Sigmoid colon (tissue), 7 donors: ENCODE data around the gene HLA-DQA1. TPM values are rescaled to one million over a fixed set of nuclear protein-coding genes. Genes with fewer than 3 reads are reported as not detected.

ENCODE experiments used
- DNase-seq: peaks from one replicate; pipeline ENCODE4 v3.0.0-alpha.2; 2019
- H3K27ac ChIP-seq, 4 donors: fragments of 200-600 bp; sonication (generic); one replicate each; pipeline ENCODE4 v1.5.1; 2016 to 2019; ENCODE audit warnings: mild to moderate bottlenecking in 1 of 4
- H3K27me3 ChIP-seq, 3 donors: fragments of 200-600 bp; sonication (generic); one replicate each; pipeline ENCODE4 v1.5.1; 2019; ENCODE audit warnings: mild to moderate bottlenecking in 1 of 3
- H3K36me3 ChIP-seq, 4 donors: fragments of 200-600 bp; sonication (generic); one replicate each; pipeline ENCODE4 v1.5.1; 2016 to 2019
- H3K4me1 ChIP-seq, 4 donors: fragments of 200-600 bp; sonication (generic); one replicate each; pipeline ENCODE4 v1.5.1; 2017 to 2019
- H3K4me3 ChIP-seq, 4 donors: fragments of 200-600 bp; sonication (generic); one replicate each; pipeline ENCODE4 v1.5.1; 2017 to 2019; ENCODE audit warnings: mild to moderate bottlenecking in 2 of 4, moderate library complexity in 1 of 4
- H3K9me3 ChIP-seq, 4 donors: fragments of 200-600 bp in 3 of 4; sonication (generic) in 3 of 4; one replicate each; pipeline versions ENCODE4 v1.5.1 to v1.6.1; 2013 to 2019
- EP300 ChIP-seq, 4 donors: sonication (generic); formaldehyde crosslinking; IDR thresholded peaks; one replicate each; pipeline ENCODE4 v1.6.1; 2017; ENCODE audit warnings: antibody characterized with exemption in 4 of 4
- POLR2A ChIP-seq, 2 donors: fragments of 450-650 bp; IDR thresholded peaks; one replicate each; pipeline ENCODE4 v1.6.1; 2016; ENCODE audit warnings: antibody characterized with exemption in 2 of 2, mild to moderate bottlenecking in 2 of 2, moderate library complexity in 2 of 2
- POLR2AphosphoS5 ChIP-seq, 4 donors: sonication (generic); formaldehyde crosslinking; IDR thresholded peaks; one replicate each; pipeline ENCODE4 v1.6.1; 2017; ENCODE audit warnings: antibody characterized with exemption in 4 of 4
- WGBS, 2 donors: extraction: QIAGEN DNeasy Blood & Tissue Kit; methylation state at CpG; one replicate each; pipeline ENCODE4 v1.1.7; 2013; 5-methylcytosine and 5-hydroxymethylcytosine counted together
- intact Hi-C: fragments of 100-400 bp; cut with DNase I; formaldehyde crosslinking; loops from one replicate; pipeline ENCODE4 v1.15.1; 2023
- polyA plus RNA-seq, 3 donors: library from polyadenylated mRNA; stranded (reverse); fragments of 200-250 nt; gene quantifications; one replicate each; pipeline ENCODE4 v1.2.3, GENCODE V29; 2013
- total RNA-seq, 4 donors: library from RNA; depleted of rRNA; stranded (reverse); fragments of >200 nt; gene quantifications; one replicate each; pipeline ENCODE4 v1.1.0, GENCODE V29; 2016
- TF ChIP-seq, protein P1 (sequence below), 4 experiments: fragments of 450-650 bp in 3 of 4; fragments of 200-600 bp in 1 of 4; IDR thresholded peaks; one replicate each; pipeline ENCODE4 v1.5.1; 2016 to 2019; ENCODE audit warnings: antibody characterized with exemption in 4 of 4, mild to moderate bottlenecking in 3 of 4, moderate library complexity in 2 of 4
- donor health status: healthy with polysubstance abuse.
- donor health status: Bipolar disorder and iron deficiency.
- donor health status: healthy.

Gene HLA-DQA1
- total and polyA plus RNA-seq, 7 donors, result 0.16 to 250 (median 9.5) TPM

DNA sequence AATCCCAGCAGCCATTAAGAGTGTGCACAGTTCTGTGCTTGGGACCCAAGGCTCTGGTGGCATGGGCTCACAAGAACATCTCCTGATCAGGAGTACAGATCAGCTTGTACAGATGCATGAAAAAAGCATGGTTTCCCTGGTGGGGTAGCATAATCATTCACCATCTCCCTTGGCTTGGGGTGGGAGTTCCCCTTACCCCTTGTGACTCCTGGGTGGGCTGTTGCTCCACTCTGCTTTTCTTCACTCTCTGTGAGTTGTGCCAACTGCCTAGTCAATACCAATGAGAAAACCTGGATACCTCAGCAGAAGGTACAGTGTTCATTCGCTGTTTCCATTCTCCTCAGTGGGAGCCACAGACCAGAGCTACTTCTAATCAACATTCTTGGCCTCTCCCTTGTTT is 42.8 kb downstream of the HLA-DQA1 start:
- Histone ChIP-seq H3K9me3 (peaks cover 0 to 4% (median 0%) of the 10 kb centered on the region in 4 donors), H3K27ac (no peak overlapping the region), H3K4me3 (no peak overlapping the region), H3K36me3 (no peaks in the 10 kb centered on the region), H3K27me3 (peaks cover 0 to 2% (median 0%) of the 10 kb centered on the region in 3 donors), H3K4me1 (no peaks in the 10 kb centered on the region)
- no peak for TF ChIP-seq EP300 (IDR thresholded peaks at IDR 0.05)
- no peak for TF ChIP-seq POLR2A (IDR thresholded peaks at IDR 0.05)
- no peak for TF ChIP-seq POLR2AphosphoS5 (IDR thresholded peaks at IDR 0.05)
- TF ChIP-seq, protein P1, sequence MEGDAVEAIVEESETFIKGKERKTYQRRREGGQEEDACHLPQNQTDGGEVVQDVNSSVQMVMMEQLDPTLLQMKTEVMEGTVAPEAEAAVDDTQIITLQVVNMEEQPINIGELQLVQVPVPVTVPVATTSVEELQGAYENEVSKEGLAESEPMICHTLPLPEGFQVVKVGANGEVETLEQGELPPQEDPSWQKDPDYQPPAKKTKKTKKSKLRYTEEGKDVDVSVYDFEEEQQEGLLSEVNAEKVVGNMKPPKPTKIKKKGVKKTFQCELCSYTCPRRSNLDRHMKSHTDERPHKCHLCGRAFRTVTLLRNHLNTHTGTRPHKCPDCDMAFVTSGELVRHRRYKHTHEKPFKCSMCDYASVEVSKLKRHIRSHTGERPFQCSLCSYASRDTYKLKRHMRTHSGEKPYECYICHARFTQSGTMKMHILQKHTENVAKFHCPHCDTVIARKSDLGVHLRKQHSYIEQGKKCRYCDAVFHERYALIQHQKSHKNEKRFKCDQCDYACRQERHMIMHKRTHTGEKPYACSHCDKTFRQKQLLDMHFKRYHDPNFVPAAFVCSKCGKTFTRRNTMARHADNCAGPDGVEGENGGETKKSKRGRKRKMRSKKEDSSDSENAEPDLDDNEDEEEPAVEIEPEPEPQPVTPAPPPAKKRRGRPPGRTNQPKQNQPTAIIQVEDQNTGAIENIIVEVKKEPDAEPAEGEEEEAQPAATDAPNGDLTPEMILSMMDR (IDR thresholded peaks at IDR 0.05), result no peak
- intact Hi-C loops, result no loop called here
- WGBS, 2 donors, result 90 to 97% methylated on average over 1 of the region's 1 CpG
- no peak for DNase-seq

- Histone ChIP-seq H3K36me3 (no peaks in the 10 kb centered on the region), H3K27ac (no peak overlapping the region), H3K27me3 (peaks cover 0 to 6% (median 4%) of the 10 kb centered on the region in 3 donors), H3K4me1 (no peaks in the 10 kb centered on the region), H3K9me3 (no peaks in the 10 kb centered on the region), H3K4me3 (no peak overlapping the region)
- 88% methylated on average over 3 of the region's 3 CpGs for WGBS, 2 donors
- no peak for DNase-seq
- TF ChIP-seq POLR2AphosphoS5 (IDR thresholded peaks at IDR 0.05), result no peak
- no peak for TF ChIP-seq EP300 (IDR thresholded peaks at IDR 0.05)
- TF ChIP-seq, protein P1 (IDR thresholded peaks at IDR 0.05), result no peak
- no peak for TF ChIP-seq POLR2A (IDR thresholded peaks at IDR 0.05)
- intact Hi-C loops, result no loop called here
These were observed 47.0 kb downstream of the HLA-DQA1 start for GRCh38 chr6:32684246-32684645.

DNA sequence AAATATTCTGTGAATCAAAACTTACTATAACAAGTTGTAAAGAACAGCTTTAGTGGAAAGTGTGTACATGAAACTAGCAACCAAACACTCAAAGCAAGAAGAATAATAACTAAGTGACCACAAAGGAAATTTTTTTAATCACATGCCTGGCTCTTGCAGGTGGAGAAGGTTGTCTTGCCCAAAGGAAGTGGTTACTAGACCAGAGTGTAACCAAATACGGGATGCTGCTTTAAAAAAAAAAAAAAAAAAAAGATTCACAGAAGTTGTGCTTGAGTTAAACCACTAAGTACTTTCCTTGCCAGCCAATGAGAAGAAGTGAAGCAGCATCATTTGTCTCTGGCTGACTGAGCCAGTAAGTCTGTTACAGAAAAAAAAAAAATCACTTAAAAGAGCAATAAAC is 48.4 kb downstream of the HLA-DQA1 start:
- no peaks in the 10 kb centered on the region for H3K36me3 ChIP-seq
- H3K27ac ChIP-seq, result no peak overlapping the region
- TF ChIP-seq, protein P1 (IDR thresholded peaks at IDR 0.05), result no peak
- TF ChIP-seq EP300 (IDR thresholded peaks at IDR 0.05) (no peak), POLR2A (IDR thresholded peaks at IDR 0.05) (no peak), POLR2AphosphoS5 (IDR thresholded peaks at IDR 0.05) (no peak)
- intact Hi-C loops, result no loop called here
- peaks cover 0 to 6% (median 4%) of the 10 kb centered on the region in 3 donors for H3K27me3 ChIP-seq
- no peak for DNase-seq
- 13 to 36% methylated on average over 1 of the region's 1 CpG for WGBS, 2 donors
- H3K9me3 ChIP-seq, result no peaks in the 10 kb centered on the region
- no peak overlapping the region for H3K4me3 ChIP-seq
- no peaks in the 10 kb centered on the region for H3K4me1 ChIP-seq

DNA sequence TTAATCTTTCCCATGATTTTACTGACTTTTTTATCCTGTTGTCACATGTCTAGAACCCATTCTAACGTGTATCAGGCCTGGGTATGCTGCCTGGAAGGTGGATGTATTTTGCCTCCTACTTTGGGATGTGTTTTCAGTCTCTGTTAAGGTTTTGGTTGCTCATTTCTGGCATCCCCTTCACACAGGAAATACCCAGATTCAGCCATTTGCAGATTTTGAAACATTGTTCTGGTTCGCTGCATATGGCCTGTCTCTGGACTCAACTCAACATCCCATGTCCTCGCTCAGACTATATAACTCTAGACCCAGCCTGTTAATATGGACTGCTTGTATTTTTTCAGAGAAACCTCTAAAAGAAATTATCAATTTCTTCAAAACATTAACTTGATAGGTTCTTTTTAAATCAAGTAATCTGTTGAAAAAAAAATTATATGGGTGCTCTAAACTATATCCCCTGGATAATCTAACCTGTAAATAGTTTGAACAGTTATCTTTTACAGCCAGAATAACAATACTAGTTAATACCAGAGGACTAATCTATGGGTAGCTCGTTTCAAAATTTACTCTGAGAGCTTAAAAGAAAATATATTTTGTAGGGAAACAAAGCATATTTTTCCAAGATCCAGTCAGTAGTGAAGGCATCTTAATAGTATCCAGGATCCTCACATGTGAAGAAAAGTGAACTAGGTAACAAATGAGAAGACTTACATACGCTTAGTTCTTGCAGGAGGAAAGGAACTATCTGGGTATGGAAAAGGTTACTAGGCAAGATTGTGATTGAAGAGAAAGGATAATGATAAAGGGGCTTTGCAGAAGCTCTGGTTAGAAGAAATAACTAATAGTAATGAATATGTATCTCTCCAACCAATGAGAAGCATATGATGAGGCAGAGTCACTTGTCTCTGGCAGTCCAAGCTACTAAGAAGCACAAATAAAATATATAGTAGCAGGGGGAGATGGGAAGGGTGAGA is 52.6 kb downstream of the HLA-DQA1 start:
- Histone ChIP-seq H3K27ac (no peak overlapping the region), H3K27me3 (peaks cover 0 to 12% (median 8%) of the 10 kb centered on the region in 3 donors), H3K9me3 (no peaks in the 10 kb centered on the region), H3K4me1 (no peaks in the 10 kb centered on the region), H3K4me3 (no peak overlapping the region), H3K36me3 (no peaks in the 10 kb centered on the region)
- DNase-seq, result no peak
- TF ChIP-seq EP300 (IDR thresholded peaks at IDR 0.05) (no peak), POLR2AphosphoS5 (IDR thresholded peaks at IDR 0.05) (no peak), POLR2A (IDR thresholded peaks at IDR 0.05) (no peak)
- TF ChIP-seq, protein P1 (IDR thresholded peaks at IDR 0.05), result no peak
- intact Hi-C loops, result no loop called here
- WGBS, 2 donors, result 63 to 70% methylated on average over 5 of the region's 5 CpGs
